H54 (cell line): ENCODE results near the gene NCDN.
"Not testable (repeated sequence)": the region's sequence is repeated elsewhere in the genome, so short reads cannot be mapped to it uniquely, and the experiment has no call there.

ENCODE experiments used
- DNase-seq: peaks from one replicate; pipeline ENCODE4 v3.0.0; 2011; ENCODE audit warnings: low spot score, mixed read lengths; ENCODE audit not compliant: insufficient read length
- FAIRE-seq: peaks from 3 replicates; lab custom pipeline; 2011; peaks lifted over from hg19 to GRCh38; lab: Jason Lieb, UNC
- POLR2A ChIP-seq: IDR thresholded peaks from 2 replicates; pipeline ENCODE4 v1.6.1; 2011; ENCODE audit warnings: low read depth, mild to moderate bottlenecking, low read length

Gene NCDN

DNA sequence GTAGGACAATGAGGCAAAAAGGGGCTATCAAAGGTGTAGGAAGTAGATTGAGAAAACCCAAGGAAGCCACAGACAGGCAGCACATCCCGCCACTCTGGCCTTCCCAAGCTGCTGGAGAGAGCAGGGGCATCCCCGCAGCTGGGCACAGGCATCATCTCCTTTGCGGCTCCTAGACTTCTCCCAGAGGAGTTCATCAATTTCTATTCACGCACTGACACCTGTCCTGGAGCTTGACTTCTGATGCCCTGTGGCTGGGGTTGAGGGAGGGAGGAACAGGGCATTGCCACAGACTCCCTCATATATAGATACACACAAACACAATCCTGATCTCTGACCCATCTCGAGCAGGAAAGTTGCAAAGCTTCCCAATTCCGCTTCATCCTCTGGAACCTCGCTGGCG, 13.7 kb downstream of the NCDN start:
- FAIRE-seq, result no peak
- DNase-seq, result no peak
- TF ChIP-seq POLR2A, result no peak

DNA sequence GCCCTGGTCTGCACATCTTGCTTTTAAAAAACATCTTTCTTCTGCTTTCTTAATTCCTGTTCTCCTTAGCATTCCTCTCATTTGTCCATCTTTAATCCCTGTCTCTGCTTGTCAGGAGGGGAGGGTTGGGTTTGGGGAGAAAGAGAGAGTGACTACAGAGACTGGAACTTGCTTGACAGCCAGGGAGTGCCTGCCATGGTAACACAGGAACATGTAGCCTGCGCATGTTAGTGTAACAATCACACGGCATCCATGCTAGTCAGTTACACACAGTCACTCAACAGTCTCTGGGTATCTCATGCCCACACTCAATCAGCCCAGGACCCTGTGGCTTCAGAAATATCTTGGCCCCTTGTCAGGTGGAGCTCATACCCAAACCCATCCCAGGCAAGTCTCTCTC, 14.7 kb downstream of the NCDN start:
- DNase-seq (no peak), FAIRE-seq (no peak)
- no peak for TF ChIP-seq POLR2A

DNA sequence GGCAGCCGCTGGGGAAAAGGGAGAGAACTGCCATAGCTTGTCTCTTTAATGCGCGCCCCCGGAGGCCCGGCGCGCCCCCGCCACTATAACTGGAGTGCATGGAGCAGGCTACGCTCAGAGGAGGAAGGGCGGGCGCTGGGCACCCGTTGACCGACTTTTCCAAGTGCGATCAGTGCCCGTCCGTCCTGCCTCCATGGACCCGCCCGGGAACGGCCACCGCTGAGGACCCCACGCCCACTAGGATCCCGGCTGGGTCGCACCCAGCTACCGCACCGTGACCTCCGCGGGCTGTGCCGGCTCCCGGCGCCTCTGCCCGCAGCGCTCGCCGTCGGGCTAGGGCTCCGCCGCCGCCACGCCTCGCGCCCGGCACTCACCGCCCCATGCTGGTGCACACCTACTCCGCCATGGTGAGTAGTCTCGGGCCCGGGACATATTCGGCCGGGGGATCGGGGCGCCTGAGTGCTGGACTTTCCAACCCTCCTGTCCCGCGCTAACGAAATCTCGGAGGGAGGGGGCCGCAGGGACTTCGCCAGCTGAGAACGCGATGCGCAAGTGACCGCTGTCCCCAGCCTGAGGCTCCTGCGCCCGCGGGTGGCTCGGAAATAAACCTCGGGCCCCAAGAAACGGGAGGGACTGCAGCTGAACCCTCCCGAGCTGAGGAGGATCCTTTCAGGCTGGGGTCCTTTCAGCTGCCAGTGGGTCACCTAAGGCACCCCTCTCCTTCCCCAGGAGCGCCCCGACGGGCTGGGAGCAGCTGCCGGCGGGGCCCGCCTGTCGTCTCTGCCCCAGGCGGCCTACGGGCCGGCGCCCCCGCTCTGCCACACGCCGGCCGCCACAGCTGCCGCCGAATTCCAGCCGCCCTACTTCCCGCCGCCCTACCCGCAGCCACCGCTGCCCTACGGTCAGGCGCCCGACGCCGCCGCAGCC, 15.9 kb downstream of the NCDN start, which contains the start of gene TFAP2E:
TSS of gene TFAP2E (plus strand) at position 117 of the 927 bp plus-strand sequence. CDS start at position 381, 264 bp downstream.
- DNase-seq (no peak), FAIRE-seq (no peak)
- no peak for TF ChIP-seq POLR2A

DNA sequence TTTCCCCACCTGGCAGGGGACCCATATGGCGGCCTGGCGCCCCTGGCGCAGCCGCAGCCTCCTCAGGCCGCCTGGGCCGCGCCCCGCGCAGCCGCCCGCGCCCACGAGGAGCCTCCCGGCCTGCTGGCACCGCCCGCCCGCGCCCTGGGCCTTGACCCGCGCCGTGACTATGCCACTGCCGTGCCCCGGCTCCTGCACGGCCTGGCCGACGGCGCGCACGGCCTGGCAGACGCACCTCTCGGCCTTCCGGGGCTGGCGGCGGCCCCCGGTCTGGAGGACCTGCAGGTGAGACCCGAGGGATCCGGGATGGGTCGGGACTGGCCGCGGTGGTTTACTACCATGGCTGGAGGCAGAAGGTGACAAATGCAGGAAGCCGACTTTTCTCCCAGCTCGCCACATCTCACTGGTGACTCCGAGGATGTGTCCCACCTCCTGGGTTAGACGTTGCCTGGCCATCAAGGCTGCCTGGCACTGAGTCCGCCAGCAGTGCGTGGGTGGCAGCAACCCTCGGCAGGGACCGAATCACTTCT, 16.6 kb downstream of the NCDN start:
- no peak for TF ChIP-seq POLR2A
- no peak for FAIRE-seq

DNA sequence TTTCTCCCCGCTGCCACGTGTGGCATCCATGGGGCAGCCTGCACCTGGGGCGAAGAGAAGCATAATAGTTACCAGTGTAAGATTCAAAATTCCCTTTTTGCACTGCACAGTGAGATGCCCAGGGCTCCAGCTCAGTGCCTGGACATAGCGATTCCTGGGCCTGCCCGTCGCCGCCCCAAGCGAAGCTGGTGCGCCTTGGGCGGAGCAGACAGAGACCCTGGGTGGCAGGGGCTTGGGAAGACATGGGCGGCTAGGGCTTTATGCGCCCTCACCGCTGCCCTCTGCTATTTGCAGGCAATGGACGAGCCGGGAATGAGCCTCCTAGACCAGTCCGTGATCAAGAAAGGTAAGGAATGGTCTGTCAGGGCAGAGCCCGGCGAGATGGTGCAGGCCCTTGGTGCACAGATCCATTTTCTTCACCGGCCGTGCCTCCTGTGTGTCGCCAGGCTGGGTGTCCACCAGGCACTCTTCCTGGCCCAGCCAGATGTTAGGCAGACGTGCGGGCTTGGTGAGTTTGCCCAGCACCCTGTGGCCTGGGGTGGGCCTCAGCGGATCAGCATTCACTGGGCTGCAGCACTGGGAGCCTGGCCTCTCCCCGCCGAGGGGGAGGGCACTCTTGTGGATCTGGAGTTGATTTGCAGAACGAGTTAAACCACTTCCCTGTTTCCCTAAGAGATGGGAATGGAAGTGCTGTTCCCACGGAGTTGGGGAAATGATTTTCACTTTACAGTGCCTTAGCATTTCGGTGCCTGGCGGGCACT, 17.2 kb downstream of the NCDN start:
- FAIRE-seq (no peak), DNase-seq (no peak)
- no peak for TF ChIP-seq POLR2A

More for the DNA sequence above, 16.6 kb downstream of the NCDN start:
- DNase-seq, result no peak

DNA sequence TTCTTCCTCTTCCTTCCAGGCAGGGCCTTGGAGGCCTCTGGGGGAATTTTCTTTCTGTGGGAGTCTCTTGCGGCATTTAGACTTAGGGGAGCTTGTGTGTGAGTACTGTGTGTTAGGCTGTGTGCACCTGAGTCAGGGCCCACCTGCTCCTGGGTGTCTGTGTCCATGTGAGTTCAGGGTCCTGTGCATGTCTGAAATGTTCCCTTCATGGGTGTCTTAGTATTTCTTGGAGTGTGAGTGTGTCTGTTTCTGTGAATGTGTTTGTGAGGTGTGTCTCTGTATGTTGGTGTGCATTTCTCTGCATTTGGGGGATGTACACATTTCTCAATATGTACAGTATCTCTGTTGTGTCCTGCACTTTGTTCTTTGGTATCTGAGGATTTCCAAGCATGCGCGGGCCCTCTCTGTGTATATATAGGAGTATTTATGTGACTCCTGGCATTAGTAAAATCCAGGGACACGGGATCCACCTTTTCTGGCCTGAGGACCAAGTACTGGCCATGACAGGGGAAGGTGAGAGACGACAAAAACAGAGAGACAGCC, 17.9 kb downstream of the NCDN start:
- DNase-seq, result no peak
- FAIRE-seq, result no peak
- no peak for TF ChIP-seq POLR2A

DNA sequence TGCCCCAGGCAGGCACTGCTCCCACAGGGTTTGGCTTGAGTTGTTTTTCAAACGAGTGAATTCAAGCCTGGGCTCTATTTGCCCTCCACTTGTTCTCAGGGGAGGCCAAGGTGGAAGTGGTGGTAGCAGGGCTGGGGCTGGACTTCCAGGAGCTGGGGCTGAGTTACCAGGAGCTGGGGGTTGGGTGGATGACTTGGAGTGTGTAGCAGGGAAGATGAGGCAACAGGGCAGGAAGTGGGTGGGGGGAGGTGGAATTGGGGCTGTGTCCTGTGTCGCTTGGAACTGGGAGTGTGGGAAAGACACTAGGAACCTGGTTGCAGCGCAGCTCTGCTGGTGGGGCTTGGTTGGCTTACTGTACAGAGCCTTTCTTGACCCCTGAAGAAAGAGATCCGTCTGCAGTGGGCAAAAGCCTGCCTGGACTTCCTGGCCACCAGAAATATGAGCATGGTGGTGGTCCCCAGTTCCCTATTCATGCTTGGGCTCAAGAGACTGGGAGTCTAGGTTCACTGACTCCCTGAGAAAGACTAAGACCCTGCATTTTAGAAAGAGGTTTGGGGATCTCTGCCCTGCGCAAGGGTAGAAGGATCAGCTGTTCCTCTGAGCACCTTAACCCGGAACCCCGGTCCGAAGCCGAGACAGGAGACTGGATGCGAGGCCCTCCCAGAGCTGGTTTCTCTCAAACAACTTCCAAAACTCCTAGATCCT, 18.6 kb downstream of the NCDN start:
- TF ChIP-seq POLR2A, result no peak
- FAIRE-seq, result no peak

DNA sequence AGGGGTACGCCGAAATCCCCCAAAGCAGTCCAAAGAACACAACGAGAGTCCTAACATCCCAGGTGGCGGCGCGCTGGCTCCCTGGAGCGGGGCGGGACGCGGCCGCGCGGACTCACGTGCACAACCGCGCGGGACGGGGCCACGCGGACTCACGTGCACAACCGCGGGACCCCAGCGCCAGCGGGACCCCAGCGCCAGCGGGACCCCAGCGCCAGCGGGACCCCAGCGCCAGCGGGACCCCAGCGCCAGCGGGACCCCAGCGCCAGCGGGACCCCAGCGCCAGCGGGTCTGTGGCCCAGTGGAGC, 19.1 kb downstream of the NCDN start:
- not testable (repeated sequence) for FAIRE-seq

More for the DNA sequence above, 18.6 kb downstream of the NCDN start:
- no peak for DNase-seq

DNA sequence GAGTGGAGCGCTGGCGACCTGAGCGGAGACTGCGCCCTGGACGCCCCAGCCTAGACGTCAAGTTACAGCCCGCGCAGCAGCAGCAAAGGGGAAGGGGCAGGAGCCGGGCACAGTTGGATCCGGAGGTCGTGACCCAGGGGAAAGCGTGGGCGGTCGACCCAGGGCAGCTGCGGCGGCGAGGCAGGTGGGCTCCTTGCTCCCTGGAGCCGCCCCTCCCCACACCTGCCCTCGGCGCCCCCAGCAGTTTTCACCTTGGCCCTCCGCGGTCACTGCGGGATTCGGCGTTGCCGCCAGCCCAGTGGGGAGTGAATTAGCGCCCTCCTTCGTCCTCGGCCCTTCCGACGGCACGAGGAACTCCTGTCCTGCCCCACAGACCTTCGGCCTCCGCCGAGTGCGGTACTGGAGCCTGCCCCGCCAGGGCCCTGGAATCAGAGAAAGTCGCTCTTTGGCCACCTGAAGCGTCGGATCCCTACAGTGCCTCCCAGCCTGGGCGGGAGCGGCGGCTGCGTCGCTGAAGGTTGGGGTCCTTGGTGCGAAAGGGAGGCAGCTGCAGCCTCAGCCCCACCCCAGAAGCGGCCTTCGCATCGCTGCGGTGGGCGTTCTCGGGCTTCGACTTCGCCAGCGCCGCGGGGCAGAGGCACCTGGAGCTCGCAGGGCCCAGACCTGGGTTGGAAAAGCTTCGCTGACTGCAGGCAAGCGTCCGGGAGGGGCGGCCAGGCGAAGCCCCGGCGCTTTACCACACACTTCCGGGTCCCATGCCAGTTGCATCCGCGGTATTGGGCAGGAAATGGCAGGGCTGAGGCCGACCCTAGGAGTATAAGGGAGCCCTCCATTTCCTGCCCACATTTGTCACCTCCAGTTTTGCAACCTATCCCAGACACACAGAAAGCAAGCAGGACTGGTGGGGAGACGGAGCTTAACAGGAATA, 19.7 kb downstream of the NCDN start:
- DNase-seq, result no peak
- no peak for FAIRE-seq
- no peak for TF ChIP-seq POLR2A

More for the DNA sequence above, 19.1 kb downstream of the NCDN start:
- DNase-seq, result not testable (repeated sequence)

DNA sequence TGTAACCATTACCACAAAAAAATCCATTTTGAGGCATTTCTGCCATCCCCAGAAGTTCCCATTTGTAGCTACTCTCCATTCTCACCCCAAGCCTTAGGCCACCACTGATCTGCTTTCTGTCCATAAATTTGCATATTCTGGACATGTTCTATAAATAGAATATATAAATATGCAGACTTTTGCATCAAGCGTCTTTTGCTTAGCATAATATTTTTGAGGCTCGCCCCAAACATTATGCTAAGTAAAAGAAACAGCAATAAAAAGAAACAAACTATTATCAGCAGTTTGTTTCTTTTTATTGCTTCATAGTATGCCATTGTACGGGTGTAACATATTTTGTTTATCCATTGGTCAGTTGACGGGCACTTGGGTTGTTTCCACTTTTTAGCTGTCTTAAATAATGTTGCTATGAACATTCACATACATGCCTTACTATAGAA, 23.4 kb downstream of the NCDN start:
- DNase-seq (no peak), FAIRE-seq (no peak)
- no peak for TF ChIP-seq POLR2A

DNA sequence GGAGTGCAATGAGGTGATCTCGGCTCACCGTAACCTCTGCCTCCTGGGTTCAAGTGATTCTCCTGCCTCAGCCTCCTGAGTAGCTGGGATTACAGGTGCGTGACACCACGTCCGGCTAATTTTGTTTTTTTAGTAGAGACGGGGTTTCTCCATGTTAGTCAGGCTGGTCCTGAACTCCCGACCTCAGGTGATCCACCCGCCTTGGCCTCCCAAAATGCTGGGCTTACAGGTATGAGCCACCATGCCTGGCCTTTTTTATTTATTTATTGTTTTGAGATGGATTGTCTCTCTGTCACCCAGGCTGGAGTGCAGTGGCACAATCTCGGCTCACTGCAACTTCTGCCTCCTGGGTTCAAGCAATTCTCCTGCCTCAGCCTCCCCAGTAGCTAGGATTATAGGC, 24.0 kb downstream of the NCDN start:
- DNase-seq, FAIRE-seq: not testable (repeated sequence)

DNA sequence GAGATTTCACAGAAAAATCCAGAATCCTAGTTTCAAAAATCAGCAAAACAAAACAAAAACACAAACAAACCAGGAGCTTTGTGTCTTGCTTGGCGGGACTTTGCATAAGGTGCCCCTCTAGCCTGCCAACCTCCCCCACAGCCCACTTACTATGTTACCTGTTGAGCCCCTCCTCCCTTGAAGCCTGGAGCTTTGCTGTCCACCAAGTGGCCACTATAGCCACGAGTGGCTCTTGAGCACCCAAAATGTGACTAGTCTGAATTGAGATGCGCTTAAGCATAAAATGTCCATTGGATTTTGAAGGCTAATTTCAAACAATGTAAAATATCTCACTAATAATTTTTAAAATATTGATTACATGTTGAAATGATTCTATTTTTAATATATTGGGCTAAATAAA, 27.7 kb downstream of the NCDN start:
- DNase-seq (no peak), FAIRE-seq (no peak)
- TF ChIP-seq POLR2A, result no peak

DNA sequence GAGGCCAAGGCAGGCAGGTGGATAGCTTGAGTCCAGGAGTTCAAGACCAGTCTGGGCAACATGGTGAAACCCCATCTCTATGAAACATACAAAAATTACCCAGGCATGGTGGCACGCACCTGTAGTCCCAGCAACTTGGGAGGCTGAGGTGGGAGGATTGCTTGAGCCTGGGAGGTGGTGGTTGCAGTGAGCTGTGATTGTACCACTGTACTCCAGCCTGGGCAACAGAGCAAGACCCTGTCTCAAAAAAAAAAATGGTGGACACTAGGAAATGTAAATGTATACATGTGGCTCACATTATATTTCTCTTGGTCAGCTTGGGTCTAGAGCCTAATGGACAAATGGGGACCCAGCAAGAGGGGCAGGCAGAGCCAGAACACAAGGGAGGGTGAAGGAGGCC, 28.2 kb downstream of the NCDN start:
- not testable (repeated sequence) for FAIRE-seq, DNase-seq
